Measurements from ENCODE around the gene RUFY4.

Gene RUFY4

DNA sequence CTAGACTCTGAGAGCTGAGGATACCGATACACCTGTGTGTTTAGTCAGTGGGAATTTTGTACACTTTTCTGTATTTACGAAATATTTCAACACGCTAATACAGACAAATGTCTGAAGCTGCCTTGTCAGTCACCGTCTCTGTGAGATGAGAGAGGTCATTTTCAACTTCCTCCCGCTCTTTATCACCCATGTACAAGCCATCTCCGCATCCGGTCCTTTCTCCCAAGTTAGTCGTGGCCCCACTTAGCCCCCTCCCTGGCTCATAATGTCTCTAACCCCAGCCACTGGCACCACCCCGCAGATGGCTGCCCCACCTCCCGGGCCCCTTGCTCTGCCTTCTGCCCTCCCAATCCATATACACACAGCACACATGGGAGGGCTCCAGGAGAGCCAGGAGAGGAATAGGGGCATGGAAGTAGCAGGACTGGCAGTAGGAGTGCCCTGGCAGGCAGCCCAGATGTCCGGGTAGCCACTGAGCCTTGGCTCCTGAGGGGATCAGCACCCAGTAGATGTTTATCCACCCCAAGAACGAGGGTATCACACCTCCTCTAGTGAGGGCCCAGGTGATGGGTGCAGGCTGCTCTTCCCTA is 2.0 kb upstream of the RUFY4 start:
- TF ChIP-seq NFIC (IDR thresholded peaks at IDR 0.05) (no peak), TCF12 (IDR thresholded peaks at IDR 0.05; ENCODE audit: low read depth) (no peak), CREB1 (IDR thresholded peaks at IDR 0.05; ENCODE audit: low read depth) (no peak), ZBTB7A (IDR thresholded peaks at IDR 0.05; ENCODE audit: low read depth) (no peak), TEAD4 (IDR thresholded peaks at IDR 0.05) (no peak), EGR1 (IDR thresholded peaks at IDR 0.05) (no peak), CEBPB (IDR thresholded peaks at IDR 0.05) (no peak), YY1 (IDR thresholded peaks at IDR 0.05; ENCODE audit: low read depth) (no peak), FOXM1 (IDR thresholded peaks at IDR 0.05; ENCODE audit: borderline replicate concordance, low read depth) (no peak), EP300 (IDR thresholded peaks at IDR 0.05; ENCODE audit: borderline replicate concordance) (no peak), TAF1 (IDR thresholded peaks at IDR 0.05; ENCODE audit: low read depth) (no peak)
- TF ChIP-seq, protein P1, sequence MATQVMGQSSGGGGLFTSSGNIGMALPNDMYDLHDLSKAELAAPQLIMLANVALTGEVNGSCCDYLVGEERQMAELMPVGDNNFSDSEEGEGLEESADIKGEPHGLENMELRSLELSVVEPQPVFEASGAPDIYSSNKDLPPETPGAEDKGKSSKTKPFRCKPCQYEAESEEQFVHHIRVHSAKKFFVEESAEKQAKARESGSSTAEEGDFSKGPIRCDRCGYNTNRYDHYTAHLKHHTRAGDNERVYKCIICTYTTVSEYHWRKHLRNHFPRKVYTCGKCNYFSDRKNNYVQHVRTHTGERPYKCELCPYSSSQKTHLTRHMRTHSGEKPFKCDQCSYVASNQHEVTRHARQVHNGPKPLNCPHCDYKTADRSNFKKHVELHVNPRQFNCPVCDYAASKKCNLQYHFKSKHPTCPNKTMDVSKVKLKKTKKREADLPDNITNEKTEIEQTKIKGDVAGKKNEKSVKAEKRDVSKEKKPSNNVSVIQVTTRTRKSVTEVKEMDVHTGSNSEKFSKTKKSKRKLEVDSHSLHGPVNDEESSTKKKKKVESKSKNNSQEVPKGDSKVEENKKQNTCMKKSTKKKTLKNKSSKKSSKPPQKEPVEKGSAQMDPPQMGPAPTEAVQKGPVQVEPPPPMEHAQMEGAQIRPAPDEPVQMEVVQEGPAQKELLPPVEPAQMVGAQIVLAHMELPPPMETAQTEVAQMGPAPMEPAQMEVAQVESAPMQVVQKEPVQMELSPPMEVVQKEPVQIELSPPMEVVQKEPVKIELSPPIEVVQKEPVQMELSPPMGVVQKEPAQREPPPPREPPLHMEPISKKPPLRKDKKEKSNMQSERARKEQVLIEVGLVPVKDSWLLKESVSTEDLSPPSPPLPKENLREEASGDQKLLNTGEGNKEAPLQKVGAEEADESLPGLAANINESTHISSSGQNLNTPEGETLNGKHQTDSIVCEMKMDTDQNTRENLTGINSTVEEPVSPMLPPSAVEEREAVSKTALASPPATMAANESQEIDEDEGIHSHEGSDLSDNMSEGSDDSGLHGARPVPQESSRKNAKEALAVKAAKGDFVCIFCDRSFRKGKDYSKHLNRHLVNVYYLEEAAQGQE (IDR thresholded peaks at IDR 0.05; ENCODE audit: low read depth) = no peak
- TF ChIP-seq, protein P2, sequence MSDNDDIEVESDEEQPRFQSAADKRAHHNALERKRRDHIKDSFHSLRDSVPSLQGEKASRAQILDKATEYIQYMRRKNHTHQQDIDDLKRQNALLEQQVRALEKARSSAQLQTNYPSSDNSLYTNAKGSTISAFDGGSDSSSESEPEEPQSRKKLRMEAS (IDR thresholded peaks at IDR 0.05) = no peak

DNA sequence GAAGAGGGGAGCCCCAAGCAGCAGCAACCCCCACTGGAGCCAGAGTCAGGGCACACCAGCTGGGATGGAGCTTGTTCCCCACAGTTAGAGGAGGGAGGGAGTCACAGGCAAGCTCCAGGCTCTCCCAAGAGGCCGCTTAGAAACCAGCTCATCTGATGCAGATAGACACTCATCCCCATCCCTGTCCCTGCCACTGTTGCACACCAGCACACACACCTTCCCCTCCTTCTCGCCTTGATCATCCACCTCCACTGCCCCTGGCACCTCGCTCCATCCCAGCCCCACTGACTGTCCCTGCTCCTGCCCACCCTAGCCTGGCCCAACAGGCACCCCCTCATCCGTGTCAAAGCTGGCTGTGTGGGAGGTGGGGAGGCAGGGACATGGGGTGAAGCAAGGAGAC is 1.5 kb upstream of the RUFY4 start:
- TF ChIP-seq CREB1 (IDR thresholded peaks at IDR 0.05; ENCODE audit: low read depth) (no peak), YY1 (IDR thresholded peaks at IDR 0.05; ENCODE audit: low read depth) (no peak), RAD21 (IDR thresholded peaks at IDR 0.05; ENCODE audit: low read depth) (no peak), ZBTB7A (IDR thresholded peaks at IDR 0.05; ENCODE audit: low read depth) (no peak), EGR1 (IDR thresholded peaks at IDR 0.05) (no peak), TEAD4 (IDR thresholded peaks at IDR 0.05) (no peak), EP300 (IDR thresholded peaks at IDR 0.05; ENCODE audit: borderline replicate concordance) (no peak), FOXM1 (IDR thresholded peaks at IDR 0.05; ENCODE audit: borderline replicate concordance, low read depth) (no peak), CEBPB (IDR thresholded peaks at IDR 0.05) (no peak), TCF12 (IDR thresholded peaks at IDR 0.05; ENCODE audit: low read depth) (no peak), NFIC (IDR thresholded peaks at IDR 0.05) (no peak), TAF1 (IDR thresholded peaks at IDR 0.05; ENCODE audit: low read depth) (no peak), USF1 (IDR thresholded peaks at IDR 0.05) (no peak)
- TF ChIP-seq, protein P2 (IDR thresholded peaks at IDR 0.05) = no peak
- TF ChIP-seq, protein P1 (IDR thresholded peaks at IDR 0.05; ENCODE audit: low read depth) = no peak

GRCh38 chr2:218069606-218070300 is 700 bp downstream of the RUFY4 start:
- TF ChIP-seq TEAD4 (IDR thresholded peaks at IDR 0.05) (no peak), FOXM1 (IDR thresholded peaks at IDR 0.05; ENCODE audit: borderline replicate concordance, low read depth) (no peak), EGR1 (IDR thresholded peaks at IDR 0.05) (no peak), CREB1 (IDR thresholded peaks at IDR 0.05; ENCODE audit: low read depth) (no peak), RAD21 (IDR thresholded peaks at IDR 0.05; ENCODE audit: low read depth) (no peak)
- TF ChIP-seq, protein P1 (IDR thresholded peaks at IDR 0.05; ENCODE audit: low read depth) = no peak
- TF ChIP-seq, protein P2 (IDR thresholded peaks at IDR 0.05) = no peak

- TF ChIP-seq TEAD4 (IDR thresholded peaks at IDR 0.05) = no peak
- no peak for TF ChIP-seq TAF1 (IDR thresholded peaks at IDR 0.05; ENCODE audit: low read depth)
- no peak for TF ChIP-seq CREB1 (IDR thresholded peaks at IDR 0.05; ENCODE audit: low read depth)
- TF ChIP-seq, protein P2 (IDR thresholded peaks at IDR 0.05) = no peak
- TF ChIP-seq EGR1 (IDR thresholded peaks at IDR 0.05) = no peak
- TF ChIP-seq ZBTB7A (IDR thresholded peaks at IDR 0.05; ENCODE audit: low read depth) = no peak
- TF ChIP-seq YY1 (IDR thresholded peaks at IDR 0.05; ENCODE audit: low read depth) = no peak
- no peak for TF ChIP-seq TCF12 (IDR thresholded peaks at IDR 0.05; ENCODE audit: low read depth)
- no peak for TF ChIP-seq CEBPB (IDR thresholded peaks at IDR 0.05)
- TF ChIP-seq USF1 (IDR thresholded peaks at IDR 0.05) = no peak
- no peak for TF ChIP-seq EP300 (IDR thresholded peaks at IDR 0.05; ENCODE audit: borderline replicate concordance)
- no peak for TF ChIP-seq FOXM1 (IDR thresholded peaks at IDR 0.05; ENCODE audit: borderline replicate concordance, low read depth)
- no peak for TF ChIP-seq NFIC (IDR thresholded peaks at IDR 0.05)
- TF ChIP-seq, protein P1 (IDR thresholded peaks at IDR 0.05; ENCODE audit: low read depth) = no peak
- TF ChIP-seq RAD21 (IDR thresholded peaks at IDR 0.05; ENCODE audit: low read depth) = no peak
Observed at GRCh38 chr2:218070587-218070986, 1.5 kb downstream of the RUFY4 start.

All from Ishikawa (cell line).